ENCODE measurements around the gene PHF21A.

Gene PHF21A

GRCh38 chr11:45935349-45936064 is 185.7 kb downstream of the PHF21A start:
- Histone ChIP-seq H4K20me1 (ENCODE audit: insufficient read depth, low read length) (no peaks in the 10 kb centered on the region), H3K4me1 (ENCODE audit: insufficient read depth, low read length) (no peaks in the 10 kb centered on the region), H3K36me3 (ENCODE audit: insufficient read depth, low read length) (peaks cover 59% of the 10 kb centered on the region), H3K27ac (ENCODE audit: low read length) (no peak overlapping the region), H3K4me2 (ENCODE audit: insufficient read depth, low read length) (no peak overlapping the region), H3K79me2 (ENCODE audit: insufficient read depth, low read length) (no peaks in the 10 kb centered on the region), H3K4me3 (ENCODE audit: low read depth in 1 of 2, low read length in 2 of 2) (no peak overlapping the region), H3K9me3 (ENCODE audit: insufficient read depth, low read length, severe bottlenecking) (no peaks in the 10 kb centered on the region), H3K27me3 (ENCODE audit: insufficient read depth, low read length, poor library complexity) (no peaks in the 10 kb centered on the region), H3K9ac (ENCODE audit: low read depth, low read length) (no peak overlapping the region), H2AFZ (ENCODE audit: low read depth, low read length) (no peak overlapping the region)
- ATAC-seq (ENCODE audit: insufficient read depth, low read depth), result no peak
- TF ChIP-seq EZH2 (IDR thresholded peaks at IDR 0.05; ENCODE audit: borderline replicate concordance, low read depth, low read length, severe bottlenecking), result no peak
- no peak for TF ChIP-seq CTCF (IDR thresholded peaks at IDR 0.05; ENCODE audit: borderline replicate concordance, extremely low read depth, low read length, poor library complexity, severe bottlenecking)
- DNase-seq, result no peak

- H3K9me3 ChIP-seq (ENCODE audit: insufficient read depth, low read length, severe bottlenecking), result no peaks in the 10 kb centered on the region
- H3K9ac ChIP-seq (ENCODE audit: low read depth, low read length), result no peak overlapping the region
- TF ChIP-seq EZH2 (IDR thresholded peaks at IDR 0.05; ENCODE audit: borderline replicate concordance, low read depth, low read length, severe bottlenecking), result no peak
- TF ChIP-seq CTCF (IDR thresholded peaks at IDR 0.05; ENCODE audit: borderline replicate concordance, extremely low read depth, low read length, poor library complexity, severe bottlenecking), result no peak
- no peaks in the 10 kb centered on the region for H4K20me1 ChIP-seq (ENCODE audit: insufficient read depth, low read length)
- DNase-seq (no peak), ATAC-seq (ENCODE audit: insufficient read depth, low read depth) (no peak)
- H3K4me2 ChIP-seq (ENCODE audit: insufficient read depth, low read length), result no peak overlapping the region
- H3K27me3 ChIP-seq (ENCODE audit: insufficient read depth, low read length, poor library complexity), result no peaks in the 10 kb centered on the region
- no peak overlapping the region for H3K4me3 ChIP-seq (ENCODE audit: low read depth in 1 of 2, low read length in 2 of 2)
- no peaks in the 10 kb centered on the region for H3K4me1 ChIP-seq (ENCODE audit: insufficient read depth, low read length)
- H3K79me2 ChIP-seq (ENCODE audit: insufficient read depth, low read length), result no peaks in the 10 kb centered on the region
- H3K36me3 ChIP-seq (ENCODE audit: insufficient read depth, low read length), result peaks cover 59% of the 10 kb centered on the region
- no peak overlapping the region for H2AFZ ChIP-seq (ENCODE audit: low read depth, low read length)
- no peak overlapping the region for H3K27ac ChIP-seq (ENCODE audit: low read length)
Observed at GRCh38 chr11:45934580-45935318, 186.5 kb downstream of the PHF21A start.

GRCh38 chr11:45933846-45934579 is 187.2 kb downstream of the PHF21A start:
- Histone ChIP-seq H3K9me3 (ENCODE audit: insufficient read depth, low read length, severe bottlenecking) (no peaks in the 10 kb centered on the region), H3K9ac (ENCODE audit: low read depth, low read length) (no peak overlapping the region), H3K4me2 (ENCODE audit: insufficient read depth, low read length) (no peak overlapping the region), H3K27me3 (ENCODE audit: insufficient read depth, low read length, poor library complexity) (no peaks in the 10 kb centered on the region), H2AFZ (ENCODE audit: low read depth, low read length) (no peak overlapping the region), H3K27ac (ENCODE audit: low read length) (no peak overlapping the region), H4K20me1 (ENCODE audit: insufficient read depth, low read length) (no peaks in the 10 kb centered on the region), H3K4me3 (ENCODE audit: low read depth in 1 of 2, low read length in 2 of 2) (no peak overlapping the region), H3K79me2 (ENCODE audit: insufficient read depth, low read length) (no peaks in the 10 kb centered on the region), H3K36me3 (ENCODE audit: insufficient read depth, low read length) (peaks cover 59% of the 10 kb centered on the region), H3K4me1 (ENCODE audit: insufficient read depth, low read length) (no peaks in the 10 kb centered on the region)
- no peak for ATAC-seq (ENCODE audit: insufficient read depth, low read depth)
- DNase-seq, result no peak
- TF ChIP-seq CTCF (IDR thresholded peaks at IDR 0.05; ENCODE audit: borderline replicate concordance, extremely low read depth, low read length, poor library complexity, severe bottlenecking) (no peak), EZH2 (IDR thresholded peaks at IDR 0.05; ENCODE audit: borderline replicate concordance, low read depth, low read length, severe bottlenecking) (no peak)

Measured in DND-41 (cell line).